ENCODE results near the gene GPR155.
A peak's percentile ranks its signal among the peaks of the same experiment; 100 is the strongest.
"Not testable (repeated sequence)": the region's sequence is repeated elsewhere in the genome, so short reads cannot be mapped to it uniquely, and the experiment has no call there.

GPR155 gene

DNA sequence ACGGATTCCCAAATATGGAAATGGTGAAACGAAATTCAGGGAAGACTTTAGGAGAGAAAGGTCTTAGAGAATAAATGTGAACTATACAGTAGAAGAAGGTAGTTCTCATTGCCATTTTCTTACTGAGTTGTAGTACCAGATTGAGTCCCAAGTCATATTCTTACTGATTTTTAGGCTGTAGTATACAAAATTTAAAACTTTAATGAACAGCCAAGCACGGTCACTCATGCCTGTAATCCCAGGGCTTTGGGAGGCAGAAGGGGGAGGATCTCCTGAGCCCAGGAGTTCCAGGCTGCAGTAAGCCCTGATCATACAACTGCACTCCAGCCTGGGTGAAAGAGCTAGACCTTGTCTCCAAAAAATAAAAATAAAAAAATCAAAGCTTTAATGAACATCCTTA, 89.1 kb downstream of the GPR155 start:
- H3K9me3 ChIP-seq (ENCODE audit: insufficient read depth, low read length): no peaks in the 10 kb centered on the region
- no peak for TF ChIP-seq SUZ12 (IDR thresholded peaks at IDR 0.05; ENCODE audit: extremely low read depth, insufficient read depth, insufficient read length)
- TF ChIP-seq YY1 (IDR thresholded peaks at IDR 0.05; ENCODE audit: insufficient read depth, insufficient read length): no peak
- no peak for TF ChIP-seq ZNF274 (IDR thresholded peaks at IDR 0.05; ENCODE audit: low read depth, low read length)
- DNase-seq (ENCODE audit: low read depth, low spot score): no peak
- peaks cover 3% of the 10 kb centered on the region for H3K36me3 ChIP-seq (ENCODE audit: insufficient read depth, insufficient read length, low read length)
- no peak overlapping the region for H3K4me3 ChIP-seq (ENCODE audit: insufficient read length, low read depth)
- H3K27me3 ChIP-seq (ENCODE audit: insufficient read depth, insufficient read length): no peaks in the 10 kb centered on the region
- no peak overlapping the region for H3K9ac ChIP-seq (ENCODE audit: insufficient read length, low read depth)
- no peaks in the 10 kb centered on the region for H3K4me1 ChIP-seq (ENCODE audit: insufficient read depth, insufficient read length)

DNA sequence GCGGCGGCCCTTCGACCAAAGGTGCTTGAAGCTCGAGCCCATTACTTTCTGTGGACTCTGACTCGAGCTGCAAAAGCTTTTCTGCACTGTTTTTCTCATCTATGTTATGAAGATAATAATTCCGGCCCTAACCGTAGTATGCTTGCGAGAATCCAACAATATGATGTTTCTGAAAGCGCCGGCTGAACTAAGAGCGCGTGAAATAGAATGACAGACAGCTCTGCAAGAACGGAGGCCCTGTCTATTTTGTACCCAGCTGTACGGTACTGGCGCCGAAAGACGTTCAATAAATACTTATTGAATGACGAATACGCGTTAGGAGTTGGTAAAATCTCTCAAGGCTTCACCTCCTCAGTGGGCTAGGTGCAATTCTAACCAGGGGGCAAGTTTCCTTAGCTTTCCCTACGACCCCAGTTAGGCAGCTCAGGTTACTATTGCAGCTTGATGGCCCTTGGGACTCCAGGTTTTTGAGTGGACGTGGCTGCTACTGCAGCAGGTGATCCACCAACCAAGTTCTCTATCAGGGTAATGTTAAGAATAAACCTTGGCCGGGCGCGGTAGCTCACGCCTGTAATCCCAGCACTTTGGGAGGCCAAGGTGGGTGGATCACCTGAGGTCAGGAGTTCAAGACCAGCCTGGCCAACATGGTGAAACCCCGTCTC, 90.7 kb downstream of the GPR155 start:
- no peak for DNase-seq (ENCODE audit: low read depth, low spot score)
- Histone ChIP-seq H3K9me3 (ENCODE audit: insufficient read depth, low read length) (no peaks in the 10 kb centered on the region), H3K4me3 (ENCODE audit: insufficient read length, low read depth) (peak overlapping the region; percentile 93), H3K9ac (ENCODE audit: insufficient read length, low read depth) (peak overlapping the region; percentile 87), H3K36me3 (ENCODE audit: insufficient read depth, insufficient read length, low read length) (peaks cover 3% of the 10 kb centered on the region), H3K27me3 (ENCODE audit: insufficient read depth, insufficient read length) (no peaks in the 10 kb centered on the region), H3K4me1 (ENCODE audit: insufficient read depth, insufficient read length) (no peaks in the 10 kb centered on the region)
- TF ChIP-seq SUZ12 (IDR thresholded peaks at IDR 0.05; ENCODE audit: extremely low read depth, insufficient read depth, insufficient read length): no peak
- no peak for TF ChIP-seq ZNF274 (IDR thresholded peaks at IDR 0.05; ENCODE audit: low read depth, low read length)
- no peak for TF ChIP-seq YY1 (IDR thresholded peaks at IDR 0.05; ENCODE audit: insufficient read depth, insufficient read length)

DNA sequence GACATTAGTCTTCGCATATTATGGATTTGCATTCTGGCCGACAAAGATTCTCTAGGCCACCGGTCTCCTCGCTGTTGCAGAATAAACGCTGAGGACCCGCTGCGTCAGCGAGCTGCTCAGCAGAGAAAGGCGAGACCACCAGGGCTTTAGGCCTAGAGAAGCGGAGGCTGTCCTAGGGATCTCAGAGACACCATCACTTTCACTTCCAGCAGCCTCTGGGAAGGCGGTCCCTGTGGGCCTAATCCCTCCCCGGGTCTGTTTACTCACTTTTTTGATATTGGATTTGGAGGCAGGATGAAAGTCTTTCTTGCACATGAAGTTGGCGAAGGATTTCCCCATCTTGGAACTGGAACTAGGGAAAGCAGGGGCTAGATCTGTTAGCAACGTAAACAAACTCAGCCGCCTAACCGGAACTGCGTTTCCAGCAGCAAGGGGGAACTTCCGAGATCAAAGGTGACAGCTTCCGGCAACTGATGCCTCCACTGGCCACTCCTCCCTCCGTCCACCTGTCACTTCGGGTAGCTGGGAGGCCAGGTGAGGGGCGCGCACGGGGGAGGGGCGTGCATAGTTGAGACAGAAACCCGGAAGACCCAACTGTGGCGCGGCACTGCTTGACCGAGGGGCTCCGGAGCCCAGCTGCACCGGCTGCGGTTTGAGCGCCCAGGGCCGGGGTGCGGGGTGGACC, 91.4 kb downstream of the GPR155 start, which contains the start of gene SCRN3:
Gene SCRN3 (plus strand): TSS at position 447 of the 685 bp plus-strand sequence. CDS start 2,554 bp downstream, outside the sequence.
- Histone ChIP-seq H3K4me1 (ENCODE audit: insufficient read depth, insufficient read length) (no peaks in the 10 kb centered on the region), H3K27me3 (ENCODE audit: insufficient read depth, insufficient read length) (no peaks in the 10 kb centered on the region), H3K4me3 (ENCODE audit: insufficient read length, low read depth) (peak within 1 kb of the TSS; percentile 93), H3K9ac (ENCODE audit: insufficient read length, low read depth) (peak within 1 kb of the TSS; percentile 87), H3K36me3 (ENCODE audit: insufficient read depth, insufficient read length, low read length) (peaks cover 4% of the 10 kb centered on the region), H3K9me3 (ENCODE audit: insufficient read depth, low read length) (no peaks in the 10 kb centered on the region)
- DNase-seq (ENCODE audit: low read depth, low spot score): peak; percentile 63
- TF ChIP-seq YY1 (IDR thresholded peaks at IDR 0.05; ENCODE audit: insufficient read depth, insufficient read length) (no peak), ZNF274 (IDR thresholded peaks at IDR 0.05; ENCODE audit: low read depth, low read length) (no peak), SUZ12 (IDR thresholded peaks at IDR 0.05; ENCODE audit: extremely low read depth, insufficient read depth, insufficient read length) (no peak)

DNA sequence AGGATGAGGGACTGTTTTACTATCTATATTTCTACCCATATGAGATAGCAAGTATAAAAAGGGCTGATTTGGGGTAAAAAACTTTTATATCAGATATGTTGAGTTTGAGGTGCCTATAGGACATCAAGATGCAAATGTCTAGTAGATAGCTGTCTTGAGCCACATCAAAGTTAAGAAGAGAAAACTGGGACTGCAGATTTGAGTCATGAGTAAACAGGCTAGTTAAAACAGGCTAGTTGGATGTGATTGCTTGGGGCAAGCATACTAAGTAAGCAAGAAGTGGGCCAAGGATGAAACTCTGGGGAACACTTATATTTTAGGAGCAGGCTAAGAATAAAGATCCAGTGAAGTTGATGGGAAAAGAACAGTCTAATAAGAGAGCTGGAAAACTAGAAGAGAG, 94.1 kb downstream of the GPR155 start:
- peaks cover 13% of the 10 kb centered on the region for H3K36me3 ChIP-seq (ENCODE audit: insufficient read depth, insufficient read length, low read length)
- no peak overlapping the region for H3K9ac ChIP-seq (ENCODE audit: insufficient read length, low read depth)
- no peak for DNase-seq (ENCODE audit: low read depth, low spot score)
- no peaks in the 10 kb centered on the region for H3K4me1 ChIP-seq (ENCODE audit: insufficient read depth, insufficient read length)
- no peaks in the 10 kb centered on the region for H3K9me3 ChIP-seq (ENCODE audit: insufficient read depth, low read length)
- no peak for TF ChIP-seq SUZ12 (IDR thresholded peaks at IDR 0.05; ENCODE audit: extremely low read depth, insufficient read depth, insufficient read length)
- no peak for TF ChIP-seq ZNF274 (IDR thresholded peaks at IDR 0.05; ENCODE audit: low read depth, low read length)
- TF ChIP-seq YY1 (IDR thresholded peaks at IDR 0.05; ENCODE audit: insufficient read depth, insufficient read length): no peak
- H3K4me3 ChIP-seq (ENCODE audit: insufficient read length, low read depth): no peak overlapping the region
- H3K27me3 ChIP-seq (ENCODE audit: insufficient read depth, insufficient read length): no peaks in the 10 kb centered on the region

DNA sequence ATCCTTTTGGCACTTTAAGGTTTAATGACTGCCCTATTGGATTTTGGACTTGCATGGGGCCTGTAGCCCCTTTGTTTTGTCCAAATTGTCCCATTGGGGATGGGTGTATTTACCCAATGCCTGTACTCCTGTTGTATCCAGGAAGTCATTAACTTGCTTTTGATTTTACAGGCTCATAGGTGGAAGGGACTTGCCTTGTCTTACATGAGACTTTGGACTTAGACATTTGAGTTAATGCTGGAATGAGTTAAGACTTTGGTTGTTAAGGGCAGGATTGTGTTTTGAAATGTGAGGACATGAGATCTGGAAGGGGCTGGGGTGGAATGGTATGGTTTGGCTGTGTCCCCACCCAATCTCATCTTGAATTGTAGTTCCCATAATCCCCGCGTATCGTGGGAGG, 96.5 kb downstream of the GPR155 start:
- H3K4me1 ChIP-seq (ENCODE audit: insufficient read depth, insufficient read length); H3K9me3 ChIP-seq (ENCODE audit: insufficient read depth, low read length); H3K9ac ChIP-seq (ENCODE audit: insufficient read length, low read depth); H3K4me3 ChIP-seq (ENCODE audit: insufficient read length, low read depth); H3K27me3 ChIP-seq (ENCODE audit: insufficient read depth, insufficient read length); DNase-seq (ENCODE audit: low read depth, low spot score): not testable (repeated sequence)
- H3K36me3 ChIP-seq (ENCODE audit: insufficient read depth, insufficient read length, low read length): peaks cover 35% of the 10 kb centered on the region

DNA sequence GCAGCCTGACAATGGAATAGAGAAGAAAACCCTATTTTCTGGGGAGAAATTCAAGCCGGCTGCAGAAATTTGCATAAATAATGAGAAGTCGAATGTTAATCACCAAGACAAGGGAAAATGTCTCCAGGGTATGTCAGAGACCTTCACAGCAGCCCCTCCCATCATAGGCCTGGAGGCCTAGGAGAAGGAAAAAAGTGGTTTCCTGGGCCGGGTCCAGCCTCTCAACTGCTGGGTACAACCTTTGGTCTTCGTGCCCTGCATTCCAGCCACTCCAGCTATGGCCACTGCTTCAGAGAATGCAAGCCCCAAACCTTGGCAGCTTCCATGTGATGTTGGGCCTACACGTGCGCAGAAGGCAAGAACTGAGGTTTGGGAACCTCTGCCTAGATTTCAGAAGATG, 97.3 kb downstream of the GPR155 start:
- H3K36me3 ChIP-seq (ENCODE audit: insufficient read depth, insufficient read length, low read length): peaks cover 35% of the 10 kb centered on the region
- no peak for DNase-seq (ENCODE audit: low read depth, low spot score)

DNA sequence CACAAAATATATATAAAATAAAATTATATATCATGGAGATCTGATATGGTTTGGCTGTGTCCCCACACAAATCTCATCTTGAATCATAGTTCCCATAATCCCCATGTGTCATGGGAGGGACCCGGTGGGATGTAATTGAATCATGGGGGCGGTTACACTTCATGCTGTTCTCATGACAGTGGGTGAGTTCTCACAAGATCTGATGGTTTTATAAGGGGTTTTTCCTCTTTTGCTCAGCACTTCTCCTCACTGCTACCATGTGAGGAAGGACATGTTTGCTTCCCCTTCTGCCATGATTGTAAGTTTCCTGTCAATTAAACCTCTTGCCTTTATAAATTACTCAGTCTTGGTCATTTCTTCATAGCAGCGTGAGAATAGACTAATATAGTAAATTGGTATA, 98.1 kb downstream of the GPR155 start:
- not testable (repeated sequence) for H3K27me3 ChIP-seq (ENCODE audit: insufficient read depth, insufficient read length); H3K9ac ChIP-seq (ENCODE audit: insufficient read length, low read depth); H3K9me3 ChIP-seq (ENCODE audit: insufficient read depth, low read length); H3K4me3 ChIP-seq (ENCODE audit: insufficient read length, low read depth); DNase-seq (ENCODE audit: low read depth, low spot score); H3K4me1 ChIP-seq (ENCODE audit: insufficient read depth, insufficient read length)
- H3K36me3 ChIP-seq (ENCODE audit: insufficient read depth, insufficient read length, low read length): peaks cover 35% of the 10 kb centered on the region

More for the DNA sequence above, 97.3 kb downstream of the GPR155 start:
- Histone ChIP-seq H3K27me3 (ENCODE audit: insufficient read depth, insufficient read length) (no peaks in the 10 kb centered on the region), H3K4me3 (ENCODE audit: insufficient read length, low read depth) (no peak overlapping the region), H3K4me1 (ENCODE audit: insufficient read depth, insufficient read length) (no peaks in the 10 kb centered on the region), H3K9me3 (ENCODE audit: insufficient read depth, low read length) (no peaks in the 10 kb centered on the region), H3K9ac (ENCODE audit: insufficient read length, low read depth) (no peak overlapping the region)
- TF ChIP-seq ZNF274 (IDR thresholded peaks at IDR 0.05; ENCODE audit: low read depth, low read length): no peak
- TF ChIP-seq SUZ12 (IDR thresholded peaks at IDR 0.05; ENCODE audit: extremely low read depth, insufficient read depth, insufficient read length): no peak
- no peak for TF ChIP-seq YY1 (IDR thresholded peaks at IDR 0.05; ENCODE audit: insufficient read depth, insufficient read length)
